GM18526 (cell line): ENCODE data around the gene OR4D9.

Experiments
- POLR2A ChIP-seq: IDR thresholded peaks from 3 replicates; pipeline ENCODE4 v1.6.1; 2011; ENCODE audit not compliant: insufficient read length; ENCODE audit errors: extremely low read depth

Gene OR4D9

GRCh38 chr11:59510941-59511589, at the start of gene OR4D9:
TSS of gene OR4D9 (plus strand) at chr11:59511539. CDS start at chr11:59514913, 3,374 bp downstream.
- TF ChIP-seq POLR2A: no peak

- TF ChIP-seq POLR2A: no peak
Observed at GRCh38 chr11:59463190-59463641, 48.1 kb upstream of the OR4D9 start.

GRCh38 chr11:59473015-59473414, 38.3 kb upstream of the OR4D9 start, which contains the start of gene OR4D10:
TSS of gene OR4D10 (plus strand) at chr11:59473315. CDS start at chr11:59477430, 4,115 bp downstream.
- no peak for TF ChIP-seq POLR2A

GRCh38 chr11:59475176-59475575, 36.2 kb upstream of the OR4D9 start:
- no peak for TF ChIP-seq POLR2A

GRCh38 chr11:59479906-59480305, 31.4 kb upstream of the OR4D9 start:
- no peak for TF ChIP-seq POLR2A

- TF ChIP-seq POLR2A: no peak
Observed at GRCh38 chr11:59480359-59480758, 31.0 kb upstream of the OR4D9 start.

GRCh38 chr11:59501931-59502330, 9.4 kb upstream of the OR4D9 start:
- no peak for TF ChIP-seq POLR2A

GRCh38 chr11:59503276-59503675, 8.1 kb upstream of the OR4D9 start, which contains the start of gene OR4D11:
TSS of gene OR4D11 (plus strand) at chr11:59503576. CDS start at chr11:59503576, 0 bp downstream.
- no peak for TF ChIP-seq POLR2A

- TF ChIP-seq POLR2A: no peak
Observed at GRCh38 chr11:59511675-59512074, 336 bp downstream of the OR4D9 start.

- no peak for TF ChIP-seq POLR2A
Observed at GRCh38 chr11:59520741-59521140, 9.4 kb downstream of the OR4D9 start.

- no peak for TF ChIP-seq POLR2A
Observed at GRCh38 chr11:59523541-59523940, 12.2 kb downstream of the OR4D9 start.

- TF ChIP-seq POLR2A: no peak
Observed at GRCh38 chr11:59528711-59529110, 17.4 kb downstream of the OR4D9 start.

GRCh38 chr11:59532620-59533019, 21.3 kb downstream of the OR4D9 start:
- TF ChIP-seq POLR2A: no peak

GRCh38 chr11:59534676-59535075, 23.3 kb downstream of the OR4D9 start:
- TF ChIP-seq POLR2A: no peak

GRCh38 chr11:59542142-59542810, 30.9 kb downstream of the OR4D9 start:
- TF ChIP-seq POLR2A: no peak

- no peak for TF ChIP-seq POLR2A
Observed at GRCh38 chr11:59544869-59545178, 33.5 kb downstream of the OR4D9 start.
